ENCODE data around the gene ZNF423.

The ZNF423 gene

GRCh38 chr16:49477250-49477895 lies 378.5 kb downstream of the ZNF423 start:
- no peak for DNase-seq (ENCODE audit: low read depth, low spot score)

GRCh38 chr16:49474741-49475140 lies 381.2 kb downstream of the ZNF423 start:
- no peak for DNase-seq (ENCODE audit: low read depth, low spot score)

GRCh38 chr16:49473773-49474172 lies 382.1 kb downstream of the ZNF423 start:
- no peak for DNase-seq (ENCODE audit: low read depth, low spot score)

GRCh38 chr16:49473131-49473530 lies 382.8 kb downstream of the ZNF423 start:
- no peak for DNase-seq (ENCODE audit: low read depth, low spot score)

GRCh38 chr16:49472598-49472997 lies 383.3 kb downstream of the ZNF423 start:
- DNase-seq (ENCODE audit: low read depth, low spot score): no peak

GRCh38 chr16:49471038-49471727 lies 384.7 kb downstream of the ZNF423 start:
- no peak for DNase-seq (ENCODE audit: low read depth, low spot score)

GRCh38 chr16:49470513-49470991 lies 385.4 kb downstream of the ZNF423 start:
- DNase-seq (ENCODE audit: low read depth, low spot score): no peak

GRCh38 chr16:49469930-49470451 lies 385.9 kb downstream of the ZNF423 start:
- no peak for DNase-seq (ENCODE audit: low read depth, low spot score)

GRCh38 chr16:49469311-49469670 lies 386.6 kb downstream of the ZNF423 start:
- no peak for DNase-seq (ENCODE audit: low read depth, low spot score)

GRCh38 chr16:49468611-49469310 lies 387.2 kb downstream of the ZNF423 start:
- no peak for DNase-seq (ENCODE audit: low read depth, low spot score)

GRCh38 chr16:49467540-49468372 lies 388.2 kb downstream of the ZNF423 start:
- no peak for DNase-seq (ENCODE audit: low read depth, low spot score)

GRCh38 chr16:49466881-49467280 lies 389.0 kb downstream of the ZNF423 start:
- DNase-seq (ENCODE audit: low read depth, low spot score): no peak

- DNase-seq (ENCODE audit: low read depth, low spot score): no peak
Measured at GRCh38 chr16:49466529-49466831, 389.4 kb downstream of the ZNF423 start.

GRCh38 chr16:49465661-49466528 lies 390.0 kb downstream of the ZNF423 start:
- no peak for DNase-seq (ENCODE audit: low read depth, low spot score)

- DNase-seq (ENCODE audit: low read depth, low spot score): no peak
Measured at GRCh38 chr16:49464877-49465504, 390.9 kb downstream of the ZNF423 start.

- no peak for DNase-seq (ENCODE audit: low read depth, low spot score)
Measured at GRCh38 chr16:49464093-49464492, 391.8 kb downstream of the ZNF423 start.

- DNase-seq (ENCODE audit: low read depth, low spot score): no peak
Measured at GRCh38 chr16:49463529-49463928, 392.4 kb downstream of the ZNF423 start.

- DNase-seq (ENCODE audit: low read depth, low spot score): no peak
Measured at GRCh38 chr16:49462989-49463371, 392.9 kb downstream of the ZNF423 start.

GRCh38 chr16:49462362-49462988 lies 393.4 kb downstream of the ZNF423 start:
- DNase-seq (ENCODE audit: low read depth, low spot score): no peak

- DNase-seq (ENCODE audit: low read depth, low spot score): no peak
Measured at GRCh38 chr16:49461517-49461951, 394.4 kb downstream of the ZNF423 start.
